ENCODE measurements around the gene TPH2.

DNA sequence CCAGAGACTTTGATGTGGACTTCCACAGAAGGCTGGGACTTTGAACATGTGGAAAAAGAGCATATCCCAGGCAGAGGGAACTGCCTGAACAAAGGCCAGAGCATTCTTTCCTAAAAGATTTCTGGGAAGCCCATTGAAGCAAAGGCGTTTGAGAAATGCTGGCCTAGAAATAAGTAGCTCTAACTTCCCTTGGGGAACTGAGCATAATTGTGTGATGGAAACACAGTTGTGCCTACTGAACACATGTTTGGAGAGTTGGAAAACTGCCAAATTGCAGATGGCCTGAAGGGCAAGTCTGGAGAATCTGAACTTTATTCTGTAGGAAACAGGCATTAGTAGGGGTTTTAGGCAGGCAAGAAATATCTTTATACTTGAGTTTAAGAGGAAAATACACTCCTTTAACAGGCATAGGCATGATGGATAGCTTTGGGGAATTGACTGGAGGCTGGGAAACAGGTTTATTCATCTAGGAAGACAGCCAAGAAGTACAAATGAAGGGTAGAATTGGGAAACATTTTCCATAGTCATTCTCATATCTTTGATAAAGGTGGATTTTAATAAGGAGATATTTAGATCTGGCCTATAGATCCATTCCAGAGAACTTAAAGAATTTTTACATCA, 134.1 kb downstream of the TPH2 start:
- TF ChIP-seq, protein P1, sequence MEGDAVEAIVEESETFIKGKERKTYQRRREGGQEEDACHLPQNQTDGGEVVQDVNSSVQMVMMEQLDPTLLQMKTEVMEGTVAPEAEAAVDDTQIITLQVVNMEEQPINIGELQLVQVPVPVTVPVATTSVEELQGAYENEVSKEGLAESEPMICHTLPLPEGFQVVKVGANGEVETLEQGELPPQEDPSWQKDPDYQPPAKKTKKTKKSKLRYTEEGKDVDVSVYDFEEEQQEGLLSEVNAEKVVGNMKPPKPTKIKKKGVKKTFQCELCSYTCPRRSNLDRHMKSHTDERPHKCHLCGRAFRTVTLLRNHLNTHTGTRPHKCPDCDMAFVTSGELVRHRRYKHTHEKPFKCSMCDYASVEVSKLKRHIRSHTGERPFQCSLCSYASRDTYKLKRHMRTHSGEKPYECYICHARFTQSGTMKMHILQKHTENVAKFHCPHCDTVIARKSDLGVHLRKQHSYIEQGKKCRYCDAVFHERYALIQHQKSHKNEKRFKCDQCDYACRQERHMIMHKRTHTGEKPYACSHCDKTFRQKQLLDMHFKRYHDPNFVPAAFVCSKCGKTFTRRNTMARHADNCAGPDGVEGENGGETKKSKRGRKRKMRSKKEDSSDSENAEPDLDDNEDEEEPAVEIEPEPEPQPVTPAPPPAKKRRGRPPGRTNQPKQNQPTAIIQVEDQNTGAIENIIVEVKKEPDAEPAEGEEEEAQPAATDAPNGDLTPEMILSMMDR (IDR thresholded peaks at IDR 0.05 in 8 of 11, conservative IDR thresholded peaks at IDR 0.05 in 3 of 11): no peak
- TF ChIP-seq POLR2A (IDR thresholded peaks at IDR 0.05) (no peak), POLR2AphosphoS5 (IDR thresholded peaks at IDR 0.05) (no peak)
